B cell (primary cell): Measurements from ENCODE around the gene PIP4K2A. TPM values are rescaled to one million over a fixed set of nuclear protein-coding genes. Genes with fewer than 3 reads are reported as not detected.

ENCODE experiments used
- ATAC-seq: fragments of 200-7000 bp; cut with Tn5 transposase; one replicate; pipeline ENCODE4 v1.10.0; 2021; ENCODE audit warnings: low read depth, mild to moderate bottlenecking, moderate number of reproducible peaks, moderate library complexity
- CTCF ChIA-PET: fragments of 350-600 bp; sonication (Branson Sonifier 250); formaldehyde crosslinking; loops from one replicate; lab custom pipeline; 2021; ENCODE audit warnings: antibody characterized with exemption, inconsistent platforms; lab: Charles Lee
- POLR2A ChIA-PET: fragments of 350-600 bp; sonication (Branson Sonifier 250); formaldehyde crosslinking; loops from one replicate; lab custom pipeline; 2021; ENCODE audit warnings: antibody characterized with exemption; lab: Charles Lee
- DNase-seq: peaks from one replicate; pipeline ENCODE4 v3.0.0; 2013
- H2AFZ ChIP-seq: 2 replicates; pipeline ENCODE4 v1.6.1; 2012; ENCODE audit warnings: mild to moderate bottlenecking, low read depth, low read length; ENCODE audit not compliant: insufficient read depth, poor library complexity, severe bottlenecking
- H3K27ac ChIP-seq, 2 donors: 1 replicate in 1 of 2; 2 replicates in 1 of 2; pipeline ENCODE4 v1.5.1; 2012 to 2013; ENCODE audit warnings: low read length in 2 of 2, mild to moderate bottlenecking in 2 of 2, moderate library complexity in 1 of 2
- H3K27me3 ChIP-seq, 4 experiments: fragments of 200-600 bp in 1 of 4; sonication (generic) in 1 of 4; replicated peaks in 1 of 4; 1 replicate in 2 of 4; 2 replicates in 2 of 4; pipeline versions ENCODE4 v1.6.1 to v1.7.0; 2013 to 2016; ENCODE audit warnings: low read length in 3 of 4, mild to moderate bottlenecking in 2 of 4, mixed read lengths in 1 of 4, moderate library complexity in 1 of 4; ENCODE audit not compliant: insufficient read depth in 4 of 4, control insufficient read depth in 3 of 4; ENCODE audit errors: control extremely low read depth in 1 of 4
- H3K36me3 ChIP-seq, 2 experiments: replicated peaks in 1 of 2; 1 replicate in 1 of 2; 2 replicates in 1 of 2; pipeline versions ENCODE4 v1.6.1 to v1.7.1; 2013; ENCODE audit warnings: low read length in 1 of 2; ENCODE audit not compliant: insufficient read depth in 2 of 2, control insufficient read depth in 1 of 2; ENCODE audit errors: control extremely low read depth in 1 of 2, extremely low read depth in 1 of 2
- H3K4me1 ChIP-seq, 2 donors: fragments of 200-600 bp in 1 of 2; sonication (generic) in 1 of 2; 1 replicate in 1 of 2; 2 replicates in 1 of 2; pipeline versions ENCODE4 v1.5.1 to v1.6.1; 2013 to 2017; ENCODE audit warnings: low read length in 2 of 2; ENCODE audit not compliant: control insufficient read depth in 2 of 2, insufficient read depth in 2 of 2
- H3K4me2 ChIP-seq: replicated peaks from 2 replicates; pipeline ENCODE3; 2012; ENCODE audit warnings: mild to moderate bottlenecking, low read depth, low read length; ENCODE audit not compliant: poor library complexity, severe bottlenecking
- H3K4me3 ChIP-seq, 5 experiments: fragments of 200-600 bp in 1 of 5; sonication (generic) in 1 of 5; 1 replicate in 3 of 5; 2 replicates in 2 of 5; pipeline versions ENCODE4 v1.5.1 to v1.7.0; 2011 to 2016; ENCODE audit warnings: low read length in 4 of 5, mild to moderate bottlenecking in 4 of 5, low read depth in 2 of 5, control low read depth in 1 of 5, moderate library complexity in 1 of 5; ENCODE audit not compliant: insufficient read depth in 1 of 5; ENCODE audit errors: control extremely low read depth in 1 of 5, extremely low read depth in 1 of 5
- H3K79me2 ChIP-seq: fragments of 200-600 bp; sonication (generic); one replicate; pipeline ENCODE4 v1.6.0; 2016; ENCODE audit warnings: low read length; ENCODE audit not compliant: control insufficient read depth, insufficient read depth
- H3K9ac ChIP-seq: fragments of 200-600 bp; sonication (generic); 2 replicates; pipeline ENCODE4 v1.6.1; 2017; ENCODE audit warnings: mild to moderate bottlenecking, low read length, moderate library complexity
- H3K9me3 ChIP-seq, 3 donors: one replicate each; pipeline versions ENCODE4 v1.6.1 to v1.7.1; 2013; ENCODE audit warnings: low read length in 2 of 3; ENCODE audit not compliant: control insufficient read depth in 2 of 3, insufficient read depth in 1 of 3; ENCODE audit errors: control extremely low read depth in 1 of 3
- H4K20me1 ChIP-seq: 2 replicates; pipeline ENCODE4 v1.6.0; 2012; ENCODE audit warnings: mild to moderate bottlenecking, low read length; ENCODE audit not compliant: insufficient read depth, control insufficient read depth, poor library complexity, severe bottlenecking
- H3K27ac Mint-ChIP-seq: one replicate; pipeline ENCODE4 v1.8.0; 2021; ENCODE audit warnings: mixed read lengths
- H3K27me3 Mint-ChIP-seq: one replicate; pipeline ENCODE4 v1.8.0; 2021; ENCODE audit warnings: mixed read lengths
- H3K4me1 Mint-ChIP-seq: one replicate; pipeline ENCODE4 v1.8.0; 2021; ENCODE audit warnings: mixed read lengths
- H3K4me3 Mint-ChIP-seq: one replicate; pipeline ENCODE4 v1.8.0; 2021; ENCODE audit warnings: mixed read lengths
- H3K9me3 Mint-ChIP-seq: one replicate; pipeline ENCODE4 v1.8.0; 2022; ENCODE audit warnings: mixed read lengths; ENCODE audit not compliant: insufficient read depth
- EZH2 ChIP-seq: IDR thresholded peaks from 2 replicates; pipeline ENCODE4 v1.6.1; 2012; ENCODE audit warnings: borderline replicate concordance, low read depth, mild to moderate bottlenecking, moderate library complexity, low read length; ENCODE audit not compliant: insufficient read depth, poor library complexity, severe bottlenecking
- WGBS: methylation state at CpG from one replicate; pipeline ENCODE4 v1.1.5; 2013; ENCODE audit warnings: missing lambda C conversion rate; ENCODE audit not compliant: insufficient coverage; 5-methylcytosine and 5-hydroxymethylcytosine counted together
- intact Hi-C: fragments of 100-400 bp; cut with micrococcal nuclease; formaldehyde crosslinking; loops from one replicate; pipeline ENCODE4 v1.10.0; 2022
- polyA plus RNA-seq: library from polyadenylated mRNA; depleted of rRNA; stranded (reverse); fragments of >200 nt; gene quantifications from 2 replicates; pipeline ENCODE4 v1.2.3, GENCODE V29; 2012
- total RNA-seq, 2 donors: library from RNA; stranded (reverse); fragments of 120-200 nt in 1 of 2; gene quantifications; 1 replicate in 1 of 2; 2 replicates in 1 of 2; pipeline versions ENCODE4 v1.2.3 to v1.2.4, GENCODE V29; 2013 to 2022
- TF ChIP-seq, protein P1 (sequence below): fragments of 200-600 bp; IDR thresholded peaks from one replicate; pipeline ENCODE4 v1.8.0; 2022; ENCODE audit warnings: antibody characterized with exemption, mild to moderate bottlenecking

Gene PIP4K2A
- total and polyA plus RNA-seq, 2 donors (not counting 1 experiment from before 2014, with no cell fraction given): 21.8 to 103 TPM

DNA sequence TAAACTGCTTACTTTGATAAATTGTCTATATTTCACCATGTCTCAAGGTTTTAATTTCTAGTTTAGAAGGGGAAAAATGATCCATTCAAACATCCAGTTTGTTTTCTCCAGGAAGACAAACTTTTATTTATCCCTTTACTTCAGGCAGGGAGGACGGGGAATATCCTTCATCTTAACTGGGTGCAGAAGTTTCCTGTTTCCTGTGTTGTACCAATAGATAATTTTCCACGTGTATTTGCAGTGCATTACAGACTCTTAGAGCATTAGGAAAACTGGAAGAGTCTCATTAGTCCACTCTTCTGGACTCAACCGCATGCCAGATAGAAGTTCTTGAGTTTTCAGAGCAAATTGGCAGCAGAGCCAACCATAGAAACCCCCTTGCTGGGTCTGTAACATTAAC is 39.4 kb upstream of the PIP4K2A start:
- Histone ChIP-seq H2AFZ (no peak overlapping the region), H4K20me1 (no peaks in the 10 kb centered on the region), H3K4me1 (no peaks in the 10 kb centered on the region), H3K9me3 (no peaks in the 10 kb centered on the region), H3K27me3 (no peaks in the 10 kb centered on the region), H3K9ac (no peak overlapping the region), H3K27ac (no peak overlapping the region), H3K4me2 (no peak overlapping the region), H3K4me3 (no peak overlapping the region), H3K36me3 (no peaks in the 10 kb centered on the region), H3K79me2 (no peaks in the 10 kb centered on the region)
- no peaks in the 10 kb centered on the region for H3K9me3 Mint-ChIP-seq
- DNase-seq (no peak), ATAC-seq (no peak)
- intact Hi-C loops: no loop called here
- CTCF ChIA-PET: no interaction called here
- no peak for TF ChIP-seq EZH2
- TF ChIP-seq, protein P1, sequence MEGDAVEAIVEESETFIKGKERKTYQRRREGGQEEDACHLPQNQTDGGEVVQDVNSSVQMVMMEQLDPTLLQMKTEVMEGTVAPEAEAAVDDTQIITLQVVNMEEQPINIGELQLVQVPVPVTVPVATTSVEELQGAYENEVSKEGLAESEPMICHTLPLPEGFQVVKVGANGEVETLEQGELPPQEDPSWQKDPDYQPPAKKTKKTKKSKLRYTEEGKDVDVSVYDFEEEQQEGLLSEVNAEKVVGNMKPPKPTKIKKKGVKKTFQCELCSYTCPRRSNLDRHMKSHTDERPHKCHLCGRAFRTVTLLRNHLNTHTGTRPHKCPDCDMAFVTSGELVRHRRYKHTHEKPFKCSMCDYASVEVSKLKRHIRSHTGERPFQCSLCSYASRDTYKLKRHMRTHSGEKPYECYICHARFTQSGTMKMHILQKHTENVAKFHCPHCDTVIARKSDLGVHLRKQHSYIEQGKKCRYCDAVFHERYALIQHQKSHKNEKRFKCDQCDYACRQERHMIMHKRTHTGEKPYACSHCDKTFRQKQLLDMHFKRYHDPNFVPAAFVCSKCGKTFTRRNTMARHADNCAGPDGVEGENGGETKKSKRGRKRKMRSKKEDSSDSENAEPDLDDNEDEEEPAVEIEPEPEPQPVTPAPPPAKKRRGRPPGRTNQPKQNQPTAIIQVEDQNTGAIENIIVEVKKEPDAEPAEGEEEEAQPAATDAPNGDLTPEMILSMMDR: no peak
- H3K4me1 Mint-ChIP-seq: no peaks in the 10 kb centered on the region
- POLR2A ChIA-PET: no interaction called here
- WGBS: 0% methylated on average over 1 of the region's 3 CpGs
- H3K27me3 Mint-ChIP-seq: no peaks in the 10 kb centered on the region
- no peak overlapping the region for H3K27ac Mint-ChIP-seq
- H3K4me3 Mint-ChIP-seq: no peak overlapping the region

GRCh38 chr10:22752272-22752889 is 38.0 kb upstream of the PIP4K2A start:
- no CpG with 5 or more reads among the region's 2 CpGs for WGBS
- Histone ChIP-seq H3K9ac (no peak overlapping the region), H3K4me3 (no peak overlapping the region), H3K36me3 (no peaks in the 10 kb centered on the region), H3K79me2 (no peaks in the 10 kb centered on the region), H3K27ac (no peak overlapping the region), H3K9me3 (no peaks in the 10 kb centered on the region), H3K4me1 (no peaks in the 10 kb centered on the region), H2AFZ (no peak overlapping the region), H3K4me2 (no peak overlapping the region), H3K27me3 (no peaks in the 10 kb centered on the region), H4K20me1 (no peaks in the 10 kb centered on the region)
- ChIA-PET CTCF (interaction anchor here (0.5 to 0.7 kb wide), 2 partner anchors 10 to 138 kb away, joined by 4 read pairs; no protein-coding TSS in a partner anchor), POLR2A (no interaction called here)
- Mint-ChIP-seq H3K9me3 (no peaks in the 10 kb centered on the region), H3K27me3 (no peaks in the 10 kb centered on the region), H3K4me1 (no peaks in the 10 kb centered on the region), H3K4me3 (no peak overlapping the region), H3K27ac (no peak overlapping the region)
- intact Hi-C loops: no loop called here
- no peak for TF ChIP-seq EZH2
- ATAC-seq: no peak
- no peak for DNase-seq
